ENCODE results near the gene ADCY7. TPM values are rescaled to one million over a fixed set of nuclear protein-coding genes. Genes with fewer than 3 reads are reported as not detected.
A peak's percentile ranks its signal among the peaks of the same experiment; 100 is the strongest.

Gene ADCY7
- total RNA-seq, 1 experiment from 2014 or later, result 27.1 TPM

GRCh38 chr16:50290856-50291255 lies 24.5 kb downstream of the ADCY7 start:
- no peak for DNase-seq
- H3K27ac ChIP-seq, result no peak overlapping the region
- H3K4me3 ChIP-seq, result no peak overlapping the region
- H3K36me3 ChIP-seq, result peaks cover 13% of the 10 kb centered on the region
- no peaks in the 10 kb centered on the region for H3K4me1 ChIP-seq
- no peaks in the 10 kb centered on the region for H3K27me3 ChIP-seq
- no peaks in the 10 kb centered on the region for H3K9me3 ChIP-seq (replicated peaks)

DNA sequence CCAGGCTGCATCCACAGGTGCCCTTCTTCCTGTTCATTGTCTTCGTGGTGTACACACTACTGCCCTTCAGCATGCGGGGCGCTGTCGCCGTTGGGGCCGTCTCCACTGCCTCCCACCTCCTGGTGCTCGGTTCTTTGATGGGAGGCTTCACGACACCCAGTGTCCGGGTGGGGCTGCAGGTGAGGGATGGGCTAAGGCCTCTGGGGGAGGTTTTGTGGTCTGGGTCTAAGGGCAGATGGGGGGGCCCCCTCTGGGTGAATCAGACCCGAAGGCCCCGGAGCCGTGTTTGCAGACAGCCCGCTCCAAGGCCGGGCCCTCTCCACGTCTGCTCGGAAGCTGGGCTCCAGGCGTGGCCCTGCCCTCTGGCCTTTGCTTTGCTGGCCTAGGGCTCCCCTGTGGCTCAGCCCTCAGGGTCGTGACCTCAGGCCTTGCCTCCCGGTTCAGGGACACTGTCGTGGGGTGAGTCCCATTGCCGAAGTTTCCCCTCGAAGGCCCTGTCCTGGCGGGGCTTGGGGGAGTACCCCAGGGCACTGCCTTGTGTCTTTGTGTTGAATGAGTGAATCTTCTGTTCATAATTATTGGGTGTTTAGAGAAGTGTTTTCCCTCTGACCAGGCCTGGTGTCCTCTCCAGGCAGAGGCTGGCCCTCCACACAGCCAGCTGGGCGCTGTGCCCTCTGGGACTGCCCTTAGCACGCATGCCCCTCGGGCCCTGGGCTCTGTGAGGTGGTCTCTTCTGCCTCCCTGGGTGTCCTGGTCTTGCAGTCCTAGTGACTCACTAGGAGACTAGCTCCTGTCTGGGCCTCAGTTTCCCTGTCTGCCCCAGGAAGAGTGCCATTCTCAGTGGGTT lies 25.6 kb downstream of the ADCY7 start:
- no peaks in the 10 kb centered on the region for H3K4me1 ChIP-seq
- H3K27ac ChIP-seq, result no peak overlapping the region
- no peaks in the 10 kb centered on the region for H3K27me3 ChIP-seq
- H3K9me3 ChIP-seq (replicated peaks), result no peaks in the 10 kb centered on the region
- H3K36me3 ChIP-seq, result peaks cover 9% of the 10 kb centered on the region
- no peak overlapping the region for H3K4me3 ChIP-seq
- no peak for DNase-seq

GRCh38 chr16:50292566-50292948 lies 26.2 kb downstream of the ADCY7 start:
- DNase-seq, result no peak
- Histone ChIP-seq H3K4me1 (no peaks in the 10 kb centered on the region), H3K27ac (no peak overlapping the region), H3K9me3 (replicated peaks) (no peaks in the 10 kb centered on the region), H3K27me3 (no peaks in the 10 kb centered on the region), H3K36me3 (peaks cover 9% of the 10 kb centered on the region), H3K4me3 (no peak overlapping the region)

GRCh38 chr16:50293041-50293783 lies 26.9 kb downstream of the ADCY7 start:
- no peak overlapping the region for H3K4me3 ChIP-seq
- no peaks in the 10 kb centered on the region for H3K27me3 ChIP-seq
- no peak for DNase-seq
- no peak overlapping the region for H3K27ac ChIP-seq
- no peaks in the 10 kb centered on the region for H3K9me3 ChIP-seq (replicated peaks)
- no peaks in the 10 kb centered on the region for H3K4me1 ChIP-seq
- H3K36me3 ChIP-seq, result peaks cover 2% of the 10 kb centered on the region

- Histone ChIP-seq H3K36me3 (no peaks in the 10 kb centered on the region; the same call in 1 of the 2 replicates), H3K4me1 (no peaks in the 10 kb centered on the region), H3K4me3 (no peak overlapping the region), H3K27ac (no peak overlapping the region), H3K27me3 (no peaks in the 10 kb centered on the region), H3K9me3 (replicated peaks) (no peaks in the 10 kb centered on the region)
- DNase-seq, result no peak
These were observed 27.9 kb downstream of the ADCY7 start for GRCh38 chr16:50293994-50294855.

DNA sequence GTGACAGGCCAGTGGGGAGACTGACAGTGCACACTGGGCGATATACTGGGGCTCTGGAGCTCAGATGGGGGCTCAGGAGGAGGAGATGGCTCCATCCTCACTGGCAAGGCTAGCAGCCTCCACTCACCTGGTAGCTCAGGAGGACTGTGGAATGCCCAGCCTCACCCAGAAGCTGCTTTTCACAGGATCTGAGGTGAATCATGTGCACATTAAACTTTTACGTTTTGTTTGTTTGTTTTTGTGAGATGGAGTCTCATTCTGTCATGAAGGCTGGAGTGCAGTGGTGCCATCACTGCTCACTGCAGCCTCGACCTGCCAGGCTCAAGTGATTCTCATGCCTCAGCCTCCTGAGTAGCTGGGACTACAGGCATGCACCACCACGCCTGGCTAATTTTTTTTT lies 28.6 kb downstream of the ADCY7 start:
- DNase-seq, result no peak
- no peaks in the 10 kb centered on the region; the same call in 1 of the 2 replicates for H3K36me3 ChIP-seq
- no peaks in the 10 kb centered on the region for H3K4me1 ChIP-seq
- no peaks in the 10 kb centered on the region for H3K27me3 ChIP-seq
- H3K9me3 ChIP-seq (replicated peaks), result no peaks in the 10 kb centered on the region
- H3K27ac ChIP-seq, result no peak overlapping the region
- H3K4me3 ChIP-seq, result no peak overlapping the region

DNA sequence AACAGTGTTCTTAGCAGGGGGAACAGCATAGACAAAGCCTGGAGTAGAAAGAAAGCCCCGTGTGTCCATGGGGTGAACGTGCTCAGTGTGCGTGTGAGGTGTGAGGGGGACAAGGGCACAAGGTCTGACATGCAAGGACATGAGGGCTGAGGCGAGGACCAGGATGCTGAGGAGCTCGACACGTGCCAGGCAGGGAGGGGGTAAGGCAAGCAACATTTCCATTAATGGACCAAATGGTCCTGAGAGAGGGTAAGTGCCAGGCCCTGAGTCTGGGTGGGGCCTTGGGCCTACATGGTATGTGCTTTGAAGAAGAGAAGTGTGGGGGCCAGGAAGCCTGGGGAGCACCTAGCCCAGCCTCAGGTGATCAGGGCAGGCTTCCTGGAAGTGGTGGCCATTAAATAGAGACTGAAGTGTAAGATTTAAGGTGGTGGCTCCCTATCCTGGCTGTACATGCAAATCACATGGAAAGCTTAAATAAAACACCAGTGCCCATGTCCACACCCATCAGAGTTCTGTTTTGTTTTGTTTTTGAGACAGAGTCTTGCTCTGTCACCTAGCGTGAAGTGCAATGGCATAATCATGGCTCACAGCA lies 29.3 kb downstream of the ADCY7 start:
- Histone ChIP-seq H3K4me3 (no peak overlapping the region), H3K27ac (no peak overlapping the region), H3K27me3 (no peaks in the 10 kb centered on the region), H3K4me1 (no peaks in the 10 kb centered on the region), H3K9me3 (replicated peaks) (no peaks in the 10 kb centered on the region), H3K36me3 (no peaks in the 10 kb centered on the region; the same call in 1 of the 2 replicates)
- DNase-seq, result no peak

DNA sequence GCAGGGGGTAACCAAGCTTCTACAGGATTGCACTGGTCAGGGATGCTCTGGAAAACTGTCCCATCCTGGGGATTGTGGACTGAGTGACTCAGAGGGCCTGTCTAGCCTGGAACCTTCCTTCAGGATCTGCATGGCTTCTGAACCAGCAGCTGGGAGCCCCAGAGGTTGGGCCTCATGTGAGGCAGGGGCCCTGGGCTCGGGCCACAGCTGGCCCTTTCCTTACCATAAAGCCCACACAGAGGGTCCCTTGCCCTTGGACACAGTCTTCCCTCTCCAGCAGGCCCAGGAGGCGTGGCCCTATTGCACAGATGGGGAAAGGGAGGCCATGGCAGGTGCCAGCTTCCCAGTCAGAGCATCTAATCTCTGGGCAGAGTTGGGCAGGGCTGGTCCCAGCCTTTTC lies 30.5 kb downstream of the ADCY7 start:
- Histone ChIP-seq H3K4me1 (no peaks in the 10 kb centered on the region), H3K9me3 (replicated peaks) (no peaks in the 10 kb centered on the region), H3K27me3 (no peaks in the 10 kb centered on the region), H3K27ac (no peak overlapping the region), H3K36me3 (no peaks in the 10 kb centered on the region; the same call in 1 of the 2 replicates), H3K4me3 (no peak overlapping the region)
- no peak for DNase-seq

- Histone ChIP-seq H3K27me3 (no peaks in the 10 kb centered on the region), H3K36me3 (no peaks in the 10 kb centered on the region; the same call in 1 of the 2 replicates), H3K9me3 (replicated peaks) (no peaks in the 10 kb centered on the region), H3K27ac (no peak overlapping the region), H3K4me3 (no peak overlapping the region), H3K4me1 (no peaks in the 10 kb centered on the region)
- peak; percentile 46 to 59 for DNase-seq
These were observed 31.1 kb downstream of the ADCY7 start for GRCh38 chr16:50297301-50298074.

- Histone ChIP-seq H3K4me1 (no peaks in the 10 kb centered on the region), H3K9me3 (replicated peaks) (no peaks in the 10 kb centered on the region), H3K4me3 (no peak overlapping the region), H3K36me3 (no peaks in the 10 kb centered on the region; the same call in 1 of the 2 replicates), H3K27ac (no peak overlapping the region), H3K27me3 (no peaks in the 10 kb centered on the region)
- DNase-seq, result no peak
These were observed 31.7 kb downstream of the ADCY7 start for GRCh38 chr16:50298075-50298460.

- no peaks in the 10 kb centered on the region for H3K4me1 ChIP-seq
- no peak overlapping the region for H3K27ac ChIP-seq
- H3K27me3 ChIP-seq, result no peaks in the 10 kb centered on the region
- DNase-seq, result no peak
- no peak overlapping the region for H3K4me3 ChIP-seq
- H3K36me3 ChIP-seq, result no peaks in the 10 kb centered on the region; the same call in 1 of the 2 replicates
- no peaks in the 10 kb centered on the region for H3K9me3 ChIP-seq (replicated peaks)
These were observed 32.5 kb downstream of the ADCY7 start for GRCh38 chr16:50298591-50299507.

DNA sequence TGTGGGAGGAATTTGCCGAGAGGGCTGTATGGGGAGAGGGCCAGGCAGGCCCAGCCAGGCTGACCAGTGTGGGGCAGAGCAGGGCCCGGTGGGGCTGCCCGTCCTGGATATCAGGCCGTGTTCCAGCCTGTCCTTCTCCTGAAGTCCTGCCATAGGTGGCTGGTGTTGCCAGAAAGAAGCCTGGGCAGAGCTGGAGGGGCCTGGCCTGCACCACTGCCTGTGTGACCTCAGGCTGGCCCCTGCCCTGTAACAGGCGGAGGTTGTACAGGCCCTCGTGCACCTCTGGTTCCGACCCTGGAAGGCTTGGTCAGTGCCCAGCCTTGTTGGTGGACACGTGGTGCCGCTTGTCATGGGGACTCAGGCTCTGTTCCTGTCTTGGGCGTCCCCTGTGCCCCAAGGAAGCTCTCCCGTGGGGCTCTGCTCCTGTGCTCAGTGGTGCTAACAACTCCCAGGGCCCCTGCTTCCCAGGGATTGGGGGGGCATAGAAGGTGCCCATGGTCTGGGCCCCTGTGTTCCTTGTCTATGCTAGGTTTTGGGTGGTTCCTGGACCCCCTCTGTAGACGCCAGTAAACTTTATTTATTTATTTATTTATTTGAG lies 33.3 kb downstream of the ADCY7 start:
- Histone ChIP-seq H3K9me3 (replicated peaks) (no peaks in the 10 kb centered on the region), H3K27me3 (no peaks in the 10 kb centered on the region), H3K27ac (no peak overlapping the region), H3K4me3 (no peak overlapping the region), H3K36me3 (no peaks in the 10 kb centered on the region), H3K4me1 (no peaks in the 10 kb centered on the region)
- no peak for DNase-seq

Data from SJCRH30 (cell line).